Gastroesophageal sphincter (tissue), 4 donors: ENCODE data around the gene SBK1. TPM values are rescaled to one million over a fixed set of nuclear protein-coding genes. Genes with fewer than 3 reads are reported as not detected.

Experiments used
- ATAC-seq: fragments of 150-250 bp; one replicate; pipeline ENCODE4 v1.9.1; 2016; ENCODE audit warnings: mild to moderate bottlenecking, moderate library complexity
- H3K27ac ChIP-seq, 4 donors: fragments of 200-600 bp; sonication (generic) in 3 of 4; 1 replicate in 3 of 4; 2 replicates in 1 of 4; pipeline ENCODE4 v1.5.1; 2016 to 2019
- H3K27me3 ChIP-seq: fragments of 200-600 bp; sonication (generic); one replicate; pipeline ENCODE4 v1.5.1; 2019
- H3K36me3 ChIP-seq, 2 donors: fragments of 200-600 bp; sonication (generic); one replicate each; pipeline ENCODE4 v1.5.1; 2019; ENCODE audit warnings: control low read depth in 1 of 2
- H3K4me1 ChIP-seq, 3 donors: fragments of 200-600 bp; sonication (generic); 1 replicate in 2 of 3; 2 replicates in 1 of 3; pipeline ENCODE4 v1.5.1; 2016 to 2019; ENCODE audit warnings: control low read depth in 2 of 3
- H3K4me3 ChIP-seq, 2 donors: fragments of 200-600 bp; sonication (generic); one replicate each; pipeline ENCODE4 v1.5.1; 2019; ENCODE audit warnings: mild to moderate bottlenecking in 1 of 2, moderate library complexity in 1 of 2
- H3K9me3 ChIP-seq, 3 donors: fragments of 200-600 bp; sonication (generic); one replicate each; pipeline ENCODE4 v1.5.1; 2017 to 2019; ENCODE audit warnings: control low read depth in 2 of 3
- EP300 ChIP-seq: sonication (generic); formaldehyde crosslinking; IDR thresholded peaks from one replicate; pipeline ENCODE4 v1.6.1; 2017; ENCODE audit warnings: antibody characterized with exemption, mild to moderate bottlenecking
- POLR2A ChIP-seq, 2 donors: fragments of 450-650 bp; IDR thresholded peaks; one replicate each; pipeline ENCODE4 v1.6.1; 2017; ENCODE audit warnings: antibody characterized with exemption in 2 of 2, mild to moderate bottlenecking in 2 of 2, moderate library complexity in 1 of 2
- POLR2AphosphoS5 ChIP-seq: sonication (generic); formaldehyde crosslinking; IDR thresholded peaks from one replicate; pipeline ENCODE4 v1.6.1; 2017; ENCODE audit warnings: antibody characterized with exemption
- WGBS, 2 donors: methylation state at CpG; one replicate each; pipeline ENCODE4 v1.1.5; 2018; ENCODE audit warnings: low coverage in 1 of 2; 5-methylcytosine and 5-hydroxymethylcytosine counted together
- total RNA-seq, 4 donors: library from RNA; depleted of rRNA; stranded (reverse); fragments of >200 nt; gene quantifications; one replicate each; pipeline ENCODE4 v1.1.0, GENCODE V29; 2016
- TF ChIP-seq, protein P1 (sequence below), 4 experiments: fragments of 200-600 bp in 2 of 4; fragments of 450-650 bp in 2 of 4; sonication (generic) in 1 of 4; IDR thresholded peaks; one replicate each; pipeline ENCODE4 v1.5.1; 2017 to 2019; ENCODE audit warnings: antibody characterized with exemption in 4 of 4, mild to moderate bottlenecking in 2 of 4, moderate library complexity in 2 of 4

SBK1 gene
- total RNA-seq, 4 donors from 2014 or later = 0.16 TPM; not detected in 3

DNA sequence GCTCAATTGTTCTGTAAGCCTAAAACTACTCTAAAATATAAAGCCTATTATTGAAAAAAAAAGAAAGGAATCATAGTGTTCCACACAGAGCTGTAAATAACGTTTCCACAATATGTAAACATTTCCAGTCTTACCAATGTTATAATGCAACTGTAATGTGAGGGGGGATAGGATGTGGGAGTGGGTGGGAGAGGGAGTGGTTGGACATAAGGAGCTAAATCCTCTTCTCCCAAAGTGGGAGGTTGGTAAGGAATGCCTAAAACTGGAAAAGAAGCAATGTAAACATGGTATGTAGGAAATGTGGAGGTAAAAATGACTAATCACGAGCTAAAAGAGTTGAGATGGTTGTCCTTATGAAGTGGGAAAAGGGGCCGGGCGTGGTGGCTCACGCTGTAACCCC, 17.6 kb upstream of the SBK1 start:
- no peak overlapping the region for H3K27ac ChIP-seq
- H3K4me3 ChIP-seq = no peak overlapping the region
- H3K36me3 ChIP-seq = no peaks in the 10 kb centered on the region
- TF ChIP-seq POLR2AphosphoS5 = no peak
- TF ChIP-seq, protein P1, sequence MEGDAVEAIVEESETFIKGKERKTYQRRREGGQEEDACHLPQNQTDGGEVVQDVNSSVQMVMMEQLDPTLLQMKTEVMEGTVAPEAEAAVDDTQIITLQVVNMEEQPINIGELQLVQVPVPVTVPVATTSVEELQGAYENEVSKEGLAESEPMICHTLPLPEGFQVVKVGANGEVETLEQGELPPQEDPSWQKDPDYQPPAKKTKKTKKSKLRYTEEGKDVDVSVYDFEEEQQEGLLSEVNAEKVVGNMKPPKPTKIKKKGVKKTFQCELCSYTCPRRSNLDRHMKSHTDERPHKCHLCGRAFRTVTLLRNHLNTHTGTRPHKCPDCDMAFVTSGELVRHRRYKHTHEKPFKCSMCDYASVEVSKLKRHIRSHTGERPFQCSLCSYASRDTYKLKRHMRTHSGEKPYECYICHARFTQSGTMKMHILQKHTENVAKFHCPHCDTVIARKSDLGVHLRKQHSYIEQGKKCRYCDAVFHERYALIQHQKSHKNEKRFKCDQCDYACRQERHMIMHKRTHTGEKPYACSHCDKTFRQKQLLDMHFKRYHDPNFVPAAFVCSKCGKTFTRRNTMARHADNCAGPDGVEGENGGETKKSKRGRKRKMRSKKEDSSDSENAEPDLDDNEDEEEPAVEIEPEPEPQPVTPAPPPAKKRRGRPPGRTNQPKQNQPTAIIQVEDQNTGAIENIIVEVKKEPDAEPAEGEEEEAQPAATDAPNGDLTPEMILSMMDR (IDR thresholded peaks at IDR 0.05) = no peak
- TF ChIP-seq EP300 = no peak
- no peak for TF ChIP-seq POLR2A (IDR thresholded peaks at IDR 0.05)
- H3K4me1 ChIP-seq = peaks cover 0 to 12% (median 6%) of the 10 kb centered on the region in 3 donors
- peaks cover 63% of the 10 kb centered on the region for H3K27me3 ChIP-seq
- ATAC-seq = no peak
- 50 to 73% methylated on average over 5 of the region's 5 CpGs for WGBS, 2 donors
- peaks cover 0 to 7% (median 0%) of the 10 kb centered on the region in 3 donors for H3K9me3 ChIP-seq

DNA sequence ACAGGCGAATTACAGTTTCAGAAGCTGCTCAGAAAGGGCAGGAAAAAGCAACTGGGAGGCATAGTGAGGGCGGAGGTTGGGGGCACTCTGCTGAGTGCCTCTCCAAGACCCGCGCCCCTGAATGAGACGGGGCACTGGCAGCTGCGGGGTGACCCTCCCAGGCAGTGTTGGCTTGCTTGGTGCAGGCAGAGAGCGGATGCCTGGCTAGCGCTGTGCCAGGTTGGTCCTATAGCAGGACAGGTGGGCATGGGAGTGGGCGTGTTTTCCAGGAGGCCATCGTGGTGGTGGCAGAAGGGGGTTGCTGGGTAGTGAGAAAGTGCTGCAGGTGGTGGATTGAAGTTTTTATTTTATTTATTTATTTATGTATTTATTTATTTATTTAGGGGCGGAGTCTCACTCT, 16.0 kb upstream of the SBK1 start:
- Histone ChIP-seq H3K36me3 (no peaks in the 10 kb centered on the region), H3K27me3 (peaks cover 66% of the 10 kb centered on the region), H3K4me3 (no peak overlapping the region), H3K4me1 (peaks cover 0 to 12% (median 6%) of the 10 kb centered on the region in 3 donors), H3K27ac (no peak overlapping the region), H3K9me3 (peaks cover 0 to 2% (median 0%) of the 10 kb centered on the region in 3 donors)
- no peak for ATAC-seq
- TF ChIP-seq POLR2A (IDR thresholded peaks at IDR 0.05) (no peak), POLR2AphosphoS5 (no peak)
- 55% methylated on average over 6 of the region's 11 CpGs; no CpG with 5 or more reads in 1 of the 2 donors for WGBS, 2 donors

DNA sequence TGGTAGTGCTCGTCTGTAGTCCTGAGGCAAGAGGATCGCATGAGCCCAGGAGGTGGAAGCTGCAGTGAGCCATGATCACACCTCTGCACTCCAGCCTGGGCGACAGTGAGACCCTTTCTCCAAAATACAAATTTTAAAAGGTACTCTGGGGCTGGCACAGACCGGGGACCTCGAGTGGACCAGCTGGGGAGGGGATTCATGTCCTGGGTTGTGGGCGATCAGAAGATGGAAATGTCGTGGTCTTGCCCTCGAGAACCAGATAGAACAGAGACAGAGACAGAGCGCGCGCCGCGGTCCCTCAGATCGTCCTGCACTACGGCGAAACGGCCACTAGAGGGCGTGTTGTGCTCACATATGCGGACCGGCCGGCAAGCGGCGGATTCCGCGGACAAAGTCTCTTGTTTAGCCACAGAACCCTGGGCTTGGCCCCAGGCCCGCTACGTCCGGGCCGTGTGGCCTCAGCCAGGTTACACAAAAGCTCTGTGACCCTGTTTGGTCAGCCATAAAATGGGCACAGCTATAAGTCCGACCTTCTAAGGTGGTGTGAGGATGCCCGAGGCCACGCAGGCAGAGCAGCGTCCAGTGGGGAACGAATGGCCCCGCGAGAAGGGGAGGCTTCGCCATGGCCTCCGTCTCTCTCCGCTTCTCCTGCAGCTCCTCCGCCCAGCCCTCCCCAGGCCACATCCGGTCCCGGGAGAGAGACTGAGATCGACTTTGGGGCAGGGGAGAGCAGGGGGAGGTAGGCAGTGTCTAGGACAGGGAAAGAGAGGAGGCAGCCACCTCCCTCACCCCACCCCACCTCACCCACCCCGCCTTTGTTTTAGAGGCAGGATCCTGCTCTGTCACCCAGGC, 14.6 kb upstream of the SBK1 start:
- Histone ChIP-seq H3K36me3 (no peaks in the 10 kb centered on the region), H3K4me1 (peaks cover 0 to 12% (median 6%) of the 10 kb centered on the region in 3 donors), H3K27me3 (peaks cover 71% of the 10 kb centered on the region), H3K9me3 (no peaks in the 10 kb centered on the region), H3K27ac (no peak overlapping the region), H3K4me3 (peak overlapping the region; percentile 23 to 48)
- peak; percentile 88 for ATAC-seq
- TF ChIP-seq POLR2A (IDR thresholded peaks at IDR 0.05) = no peak
- TF ChIP-seq, protein P1 (IDR thresholded peaks at IDR 0.05) = peak; percentile 95 to 98 (median 96)
- TF ChIP-seq EP300 = no peak
- TF ChIP-seq POLR2AphosphoS5 = no peak
- 3 to 7% methylated on average over 13 to 24 of the region's 44 CpGs for WGBS, 2 donors

DNA sequence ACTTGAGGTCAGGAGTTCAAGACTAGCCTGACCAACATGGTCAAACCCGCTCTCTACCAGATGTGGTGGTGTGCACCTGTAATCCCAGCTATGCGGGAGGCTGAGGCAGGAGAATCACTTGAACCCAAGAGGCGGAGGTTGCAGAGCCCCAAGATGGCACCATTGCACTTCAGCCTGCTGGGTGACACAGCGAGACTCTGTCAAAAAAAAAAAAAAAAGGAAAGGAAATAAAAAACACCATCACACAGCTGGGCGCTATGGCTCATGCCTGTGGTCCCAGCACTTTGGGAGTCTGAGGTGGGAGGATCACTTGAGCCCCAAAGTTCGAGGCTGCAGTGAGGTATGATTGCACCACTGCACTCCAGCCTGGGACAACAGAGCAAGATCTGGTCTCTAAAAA, 13.3 kb upstream of the SBK1 start:
- ATAC-seq = no peak
- TF ChIP-seq POLR2A (IDR thresholded peaks at IDR 0.05) (no peak), POLR2AphosphoS5 (no peak)
- TF ChIP-seq, protein P1 (IDR thresholded peaks at IDR 0.05) = no peak
- H3K27me3 ChIP-seq = peaks cover 59% of the 10 kb centered on the region
- no peaks in the 10 kb centered on the region for H3K9me3 ChIP-seq
- WGBS, 2 donors = 80 to 90% methylated on average over 1 to 2 of the region's 6 CpGs
- no peak overlapping the region for H3K27ac ChIP-seq
- no peaks in the 10 kb centered on the region for H3K36me3 ChIP-seq
- H3K4me3 ChIP-seq = no peak overlapping the region
- peaks cover 0 to 12% (median 6%) of the 10 kb centered on the region in 3 donors for H3K4me1 ChIP-seq

DNA sequence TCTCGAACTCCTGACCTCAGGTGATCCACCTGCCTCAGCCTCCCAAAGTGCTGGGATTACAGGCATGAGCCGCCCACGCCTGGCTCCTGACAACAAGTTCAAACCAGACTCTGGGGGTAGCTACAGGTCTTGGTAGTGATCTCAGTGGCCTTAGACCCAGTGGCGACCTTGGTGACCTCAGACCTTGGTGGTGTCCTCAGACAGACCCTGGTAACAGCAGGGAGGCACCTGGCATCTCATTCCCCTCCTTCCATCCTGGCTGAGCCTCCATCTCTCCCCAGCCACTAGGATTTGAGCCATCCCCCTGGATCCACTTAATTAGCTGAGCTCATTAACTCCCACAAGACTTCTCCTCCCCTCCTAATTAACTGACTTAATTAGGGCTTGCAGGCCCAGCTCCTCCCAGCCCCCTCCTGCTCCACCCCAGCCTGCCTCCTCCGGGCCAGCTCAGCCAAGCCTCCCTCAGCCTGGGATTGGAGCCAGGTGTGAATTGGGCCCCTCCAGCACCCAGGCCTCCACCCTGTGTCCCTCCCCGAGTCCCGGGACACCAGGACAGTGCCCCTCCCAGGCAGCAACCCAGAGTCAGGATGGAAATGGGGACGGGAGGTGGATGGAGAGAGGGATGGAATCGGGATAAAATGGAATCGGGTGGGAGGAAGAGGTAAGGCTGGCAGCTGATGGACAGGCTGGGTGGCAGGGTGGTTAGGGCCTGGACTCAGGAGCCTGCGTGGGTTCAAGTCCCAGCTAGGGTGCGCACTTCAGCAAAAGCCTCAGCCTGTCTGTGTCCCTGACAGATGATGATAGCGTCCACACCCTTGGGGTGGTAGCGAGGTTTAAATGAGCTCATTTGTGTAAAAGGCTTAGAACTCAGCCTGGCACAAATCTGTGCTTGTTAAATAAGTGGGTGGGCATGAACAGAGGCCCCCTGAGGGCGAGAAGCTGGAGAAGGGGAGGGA, 11.2 kb upstream of the SBK1 start:
- ATAC-seq = no peak
- no peak overlapping the region for H3K4me3 ChIP-seq
- peaks cover 0 to 12% (median 6%) of the 10 kb centered on the region in 3 donors for H3K4me1 ChIP-seq
- H3K27ac ChIP-seq = no peak overlapping the region
- no peaks in the 10 kb centered on the region for H3K9me3 ChIP-seq
- H3K36me3 ChIP-seq = no peaks in the 10 kb centered on the region
- TF ChIP-seq, protein P1 (IDR thresholded peaks at IDR 0.05) = no peak
- no peak for TF ChIP-seq EP300
- no peak for TF ChIP-seq POLR2A (IDR thresholded peaks at IDR 0.05)
- TF ChIP-seq POLR2AphosphoS5 = no peak
- peaks cover 45% of the 10 kb centered on the region for H3K27me3 ChIP-seq
- 49 to 83% methylated on average over 1 to 7 of the region's 15 CpGs for WGBS, 2 donors
